Osteoblast (primary cell): ENCODE results near the gene NAIF1. TPM values are rescaled to one million over a fixed set of nuclear protein-coding genes. Genes with fewer than 3 reads are reported as not detected.
A peak's percentile ranks its signal among the peaks of the same experiment; 100 is the strongest.

Source experiments
- DNase-seq: peaks from one replicate; pipeline ENCODE4 v3.0.0; 2011; ENCODE audit warnings: low spot score, mixed read lengths; ENCODE audit not compliant: insufficient read length; ENCODE audit errors: missing footprints
- H2AFZ ChIP-seq: 2 replicates; pipeline ENCODE4 v1.6.0; 2011; ENCODE audit warnings: mild to moderate bottlenecking, low read length
- H3K27ac ChIP-seq: 2 replicates; pipeline ENCODE4 v1.5.1; 2011; ENCODE audit warnings: mild to moderate bottlenecking, low read depth, low read length, moderate library complexity
- H3K27me3 ChIP-seq: 2 replicates; pipeline ENCODE4 v1.6.0; 2012; ENCODE audit warnings: mild to moderate bottlenecking, control low read depth, inconsistent platforms, low read length, moderate library complexity; ENCODE audit not compliant: insufficient read depth
- H3K36me3 ChIP-seq: 2 replicates; pipeline ENCODE4 v1.5.1; 2011; ENCODE audit warnings: mild to moderate bottlenecking, low read length, control low read depth, moderate library complexity; ENCODE audit not compliant: insufficient read depth
- H3K4me1 ChIP-seq: 2 replicates; pipeline ENCODE4 v1.5.1; 2011; ENCODE audit warnings: mild to moderate bottlenecking, low read length, control low read depth, moderate library complexity; ENCODE audit not compliant: insufficient read depth
- H3K4me2 ChIP-seq: 2 replicates; pipeline ENCODE4 v1.6.0; 2011; ENCODE audit warnings: mild to moderate bottlenecking, low read length; ENCODE audit not compliant: insufficient read depth
- H3K4me3 ChIP-seq: fragments of 200-600 bp; sonication (generic); 3 replicates; pipeline ENCODE4 v1.5.1; 2012; ENCODE audit warnings: mild to moderate bottlenecking, low read length, inconsistent platforms; ENCODE audit not compliant: insufficient read depth
- H3K79me2 ChIP-seq: 2 replicates; pipeline ENCODE4 v1.6.0; 2012; ENCODE audit warnings: mild to moderate bottlenecking, low read length, control low read depth, inconsistent platforms; ENCODE audit not compliant: insufficient read depth
- H3K9me3 ChIP-seq: 2 replicates; pipeline ENCODE4 v1.5.1; 2011; ENCODE audit warnings: low read depth, low read length, control low read depth
- H4K20me1 ChIP-seq: 2 replicates; pipeline ENCODE4 v1.6.0; 2012; ENCODE audit warnings: mild to moderate bottlenecking, low read length, control low read depth; ENCODE audit not compliant: insufficient read depth
- total RNA-seq: library from RNA; depleted of rRNA; stranded (reverse); fragments of >200 nt; gene quantifications from 2 replicates; pipeline ENCODE4 v1.2.3, GENCODE V29; 2012
- TF ChIP-seq, protein P1 (sequence below): IDR thresholded peaks from 2 replicates; pipeline ENCODE4 v1.5.1; 2011; ENCODE audit warnings: mild to moderate bottlenecking, low read depth, low read length, moderate library complexity; ENCODE audit errors: extremely low read depth

Gene NAIF1
- total RNA-seq, 1 donor, result 10.1 TPM

- H3K27ac ChIP-seq, result no peak overlapping the region
These were observed 35.9 kb upstream of the NAIF1 start for GRCh38 chr9:128102861-128103588.

GRCh38 chr9:128102196-128102595, 35.1 kb upstream of the NAIF1 start:
- H3K4me3 ChIP-seq, result no peak overlapping the region
- peaks cover 26% of the 10 kb centered on the region for H3K4me1 ChIP-seq
- peaks cover 5% of the 10 kb centered on the region for H4K20me1 ChIP-seq
- no peak overlapping the region for H3K4me2 ChIP-seq
- H3K9me3 ChIP-seq, result no peaks in the 10 kb centered on the region
- peak; percentile 10 for DNase-seq
- no peak overlapping the region for H3K27ac ChIP-seq
- H2AFZ ChIP-seq, result no peak overlapping the region
- peaks cover 65% of the 10 kb centered on the region for H3K79me2 ChIP-seq
- peaks cover 59% of the 10 kb centered on the region for H3K36me3 ChIP-seq
- TF ChIP-seq, protein P1, sequence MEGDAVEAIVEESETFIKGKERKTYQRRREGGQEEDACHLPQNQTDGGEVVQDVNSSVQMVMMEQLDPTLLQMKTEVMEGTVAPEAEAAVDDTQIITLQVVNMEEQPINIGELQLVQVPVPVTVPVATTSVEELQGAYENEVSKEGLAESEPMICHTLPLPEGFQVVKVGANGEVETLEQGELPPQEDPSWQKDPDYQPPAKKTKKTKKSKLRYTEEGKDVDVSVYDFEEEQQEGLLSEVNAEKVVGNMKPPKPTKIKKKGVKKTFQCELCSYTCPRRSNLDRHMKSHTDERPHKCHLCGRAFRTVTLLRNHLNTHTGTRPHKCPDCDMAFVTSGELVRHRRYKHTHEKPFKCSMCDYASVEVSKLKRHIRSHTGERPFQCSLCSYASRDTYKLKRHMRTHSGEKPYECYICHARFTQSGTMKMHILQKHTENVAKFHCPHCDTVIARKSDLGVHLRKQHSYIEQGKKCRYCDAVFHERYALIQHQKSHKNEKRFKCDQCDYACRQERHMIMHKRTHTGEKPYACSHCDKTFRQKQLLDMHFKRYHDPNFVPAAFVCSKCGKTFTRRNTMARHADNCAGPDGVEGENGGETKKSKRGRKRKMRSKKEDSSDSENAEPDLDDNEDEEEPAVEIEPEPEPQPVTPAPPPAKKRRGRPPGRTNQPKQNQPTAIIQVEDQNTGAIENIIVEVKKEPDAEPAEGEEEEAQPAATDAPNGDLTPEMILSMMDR, result no peak
- H3K27me3 ChIP-seq, result no peaks in the 10 kb centered on the region

More at GRCh38 chr9:128102861-128103588, 35.9 kb upstream of the NAIF1 start:
- TF ChIP-seq, protein P1, result no peak
- peaks cover 5% of the 10 kb centered on the region for H4K20me1 ChIP-seq
- peaks cover 19% of the 10 kb centered on the region for H3K4me1 ChIP-seq
- no peak overlapping the region for H3K4me3 ChIP-seq
- no peaks in the 10 kb centered on the region for H3K9me3 ChIP-seq
- H3K4me2 ChIP-seq, result no peak overlapping the region
- H3K27me3 ChIP-seq, result no peaks in the 10 kb centered on the region
- H3K36me3 ChIP-seq, result peaks cover 68% of the 10 kb centered on the region
- peaks cover 56% of the 10 kb centered on the region for H3K79me2 ChIP-seq
- H2AFZ ChIP-seq, result no peak overlapping the region
- peak; percentile 57 for DNase-seq

DNA sequence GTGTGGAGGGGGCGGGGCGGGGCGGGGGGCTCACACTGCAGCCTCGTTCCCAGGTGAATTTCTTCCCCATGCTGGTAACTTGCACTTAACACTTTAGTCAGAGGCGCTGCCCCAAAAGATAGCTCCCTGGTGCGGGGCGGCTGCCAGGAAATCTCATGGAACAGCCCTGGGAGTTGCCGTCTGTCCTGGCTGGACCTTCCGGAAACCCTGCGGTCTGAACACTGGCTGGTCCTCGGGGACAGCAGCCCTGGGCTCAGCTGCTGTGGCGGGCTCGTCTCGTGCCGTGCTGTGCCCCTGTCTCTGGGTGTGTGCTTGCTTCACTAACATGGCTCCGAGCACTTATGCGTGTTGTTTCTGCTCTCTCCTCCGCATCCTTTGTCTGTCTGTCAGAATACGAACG, 34.6 kb upstream of the NAIF1 start:
- Histone ChIP-seq H4K20me1 (peaks cover 5% of the 10 kb centered on the region), H3K4me3 (no peak overlapping the region), H3K9me3 (no peaks in the 10 kb centered on the region), H2AFZ (no peak overlapping the region), H3K4me2 (no peak overlapping the region), H3K79me2 (peaks cover 70% of the 10 kb centered on the region), H3K4me1 (peaks cover 26% of the 10 kb centered on the region), H3K27me3 (no peaks in the 10 kb centered on the region), H3K27ac (no peak overlapping the region), H3K36me3 (peaks cover 55% of the 10 kb centered on the region)
- DNase-seq, result peak; percentile 60
- TF ChIP-seq, protein P1, result no peak

- Histone ChIP-seq H3K36me3 (peaks cover 51% of the 10 kb centered on the region), H3K27me3 (no peaks in the 10 kb centered on the region), H4K20me1 (peaks cover 5% of the 10 kb centered on the region), H2AFZ (no peak overlapping the region), H3K4me1 (peaks cover 26% of the 10 kb centered on the region), H3K27ac (peak overlapping the region; percentile 99), H3K9me3 (no peaks in the 10 kb centered on the region), H3K79me2 (peaks cover 74% of the 10 kb centered on the region), H3K4me2 (no peak overlapping the region), H3K4me3 (no peak overlapping the region)
- peak; percentile 48 for DNase-seq
- TF ChIP-seq, protein P1, result no peak
These were observed 34.1 kb upstream of the NAIF1 start for GRCh38 chr9:128101231-128101661.
